SK-MEL-5 (cell line): ENCODE data around the gene VPS36. TPM values are rescaled to one million over a fixed set of nuclear protein-coding genes. Genes with fewer than 3 reads are reported as not detected.
"Not testable (repeated sequence)": the region's sequence is repeated elsewhere in the genome, so short reads cannot be mapped to it uniquely, and the experiment has no call there.

Experiments
- DNase-seq: peaks from one replicate; pipeline ENCODE4 v3.0.0-alpha.2; 2016; ENCODE audit warnings: low read depth, low spot score
- in situ Hi-C: cut with HindIII; loops from 2 replicates; pipeline ENCODE4 v1.10.0; 2016; ENCODE audit warnings: low sequenced_read_pairs, high pct_unique_total_duplicates, low pct_unique_long_range_greater_than_20kb
- polyA plus RNA-seq, 2 experiments: library from polyadenylated mRNA; depleted of rRNA; stranded (reverse); fragments of >200 nt; gene quantifications; 2 replicates each; pipeline ENCODE4 v1.2.3, GENCODE V29; 2015
- total RNA-seq: library from RNA; depleted of rRNA; stranded (reverse); fragments of >200 nt; shearing (Covaris generic); gene quantifications from 2 replicates; pipeline ENCODE4 v1.2.3, GENCODE V29; 2014; rRNA removed

VPS36 gene
- 41.7 and 52.3 TPM in 2 replicates for total RNA-seq
- 28.5 and 36.6 TPM in 2 replicates for polyA plus RNA-seq (2015; cell fraction: cytosol; rRNA removed)
- polyA plus RNA-seq (2015; cell fraction: nucleus; rRNA removed), result 132 and 143 TPM in 2 replicates

DNA sequence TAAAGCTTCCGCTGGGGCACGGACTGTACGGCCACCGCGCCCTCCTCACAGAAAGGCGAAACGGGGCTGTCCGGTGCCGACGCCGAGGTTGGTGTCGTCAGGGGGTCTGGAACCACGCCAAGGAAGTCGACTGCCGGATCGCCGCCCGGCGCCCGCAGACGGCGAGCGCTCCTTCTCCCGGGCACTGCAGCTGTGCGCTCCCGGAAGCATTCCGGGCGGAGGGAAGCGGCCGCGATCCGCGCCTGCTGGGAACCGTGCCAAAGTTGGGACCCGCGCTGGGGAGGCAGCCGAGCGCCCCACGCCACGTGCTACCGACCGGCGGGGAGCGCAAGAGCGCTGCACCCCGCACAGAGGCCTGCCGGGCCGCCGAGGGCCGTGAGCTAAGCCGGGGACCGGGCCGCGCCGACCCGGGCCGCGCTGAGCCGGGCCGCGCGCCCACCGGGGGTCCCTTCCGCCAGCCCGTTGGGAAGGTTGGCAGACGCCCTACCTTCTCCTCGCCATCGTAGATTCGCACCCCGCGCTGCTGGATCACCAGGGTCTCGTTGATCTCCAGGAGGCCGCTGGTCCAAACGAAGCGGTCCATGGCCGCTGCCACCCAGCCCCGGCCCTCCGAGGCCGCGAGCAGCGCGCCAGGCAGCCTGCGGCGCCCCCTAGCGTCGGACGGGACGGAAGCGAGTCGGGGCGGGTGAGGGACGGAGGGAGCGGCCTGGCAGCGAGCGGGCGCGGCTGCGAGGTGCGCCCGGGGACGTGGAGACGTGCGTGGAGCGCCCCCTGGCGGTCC is at the start of gene VPS36:
Gene VPS36, minus strand, starts transcription at position 623 of the 781 bp plus-strand sequence. Its CDS starts 40 bp downstream, at position 583.
- in situ Hi-C loops, result no loop called here
- DNase-seq, result peak; percentile 93

DNA sequence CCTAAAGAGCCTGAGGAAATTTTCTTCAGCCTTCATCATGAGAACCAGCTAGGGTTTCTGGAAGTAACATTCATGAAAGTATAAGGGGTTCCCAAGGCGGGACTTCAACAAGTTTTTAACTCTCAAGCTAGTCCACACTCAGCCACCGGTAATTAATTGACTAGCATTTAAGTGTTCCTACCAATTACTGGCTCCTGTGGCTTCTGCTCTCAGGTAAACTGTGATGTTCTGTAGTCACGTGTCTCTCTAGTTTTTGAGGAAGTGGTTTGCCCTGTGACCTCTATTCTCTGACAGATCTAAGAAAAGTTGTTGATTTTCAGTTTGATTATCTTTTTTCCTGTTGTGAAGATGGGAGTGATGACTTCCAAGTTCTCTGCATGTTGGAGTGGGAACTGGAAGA is 47.5 kb upstream of the VPS36 start:
- DNase-seq, in situ Hi-C loops: not testable (repeated sequence)

GRCh38 chr13:52494241-52494640 is 43.8 kb upstream of the VPS36 start:
- in situ Hi-C loops, DNase-seq: not testable (repeated sequence)

GRCh38 chr13:52491015-52491414 is 40.6 kb upstream of the VPS36 start:
- in situ Hi-C loops, DNase-seq: not testable (repeated sequence)

- in situ Hi-C loops, result not testable (repeated sequence)
Observed at GRCh38 chr13:52488763-52489162, 38.3 kb upstream of the VPS36 start.

DNA sequence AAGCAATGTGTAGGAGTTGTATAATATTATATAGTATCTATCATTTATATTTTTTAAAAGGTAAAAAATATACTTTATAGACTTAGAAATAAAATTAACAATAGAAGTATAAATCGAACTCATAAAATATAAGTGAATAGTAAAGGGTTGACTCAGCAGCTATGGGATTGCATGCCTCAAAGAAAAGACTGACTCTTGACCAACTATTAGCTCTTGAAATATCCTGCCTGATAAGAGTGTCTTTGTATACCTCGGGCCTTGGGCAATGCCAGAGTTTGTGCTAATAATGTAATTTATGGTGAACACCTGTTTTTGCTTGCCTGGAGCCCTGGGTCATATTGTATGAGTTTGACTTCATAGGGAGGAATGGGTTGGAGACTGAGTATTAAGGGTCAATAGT is 36.6 kb upstream of the VPS36 start:
- DNase-seq, in situ Hi-C loops: not testable (repeated sequence)

More at GRCh38 chr13:52488763-52489162, 38.3 kb upstream of the VPS36 start:
- DNase-seq, result not testable (repeated sequence)

- in situ Hi-C loops, DNase-seq: not testable (repeated sequence)
Observed at GRCh38 chr13:52480677-52481428, 30.4 kb upstream of the VPS36 start.

DNA sequence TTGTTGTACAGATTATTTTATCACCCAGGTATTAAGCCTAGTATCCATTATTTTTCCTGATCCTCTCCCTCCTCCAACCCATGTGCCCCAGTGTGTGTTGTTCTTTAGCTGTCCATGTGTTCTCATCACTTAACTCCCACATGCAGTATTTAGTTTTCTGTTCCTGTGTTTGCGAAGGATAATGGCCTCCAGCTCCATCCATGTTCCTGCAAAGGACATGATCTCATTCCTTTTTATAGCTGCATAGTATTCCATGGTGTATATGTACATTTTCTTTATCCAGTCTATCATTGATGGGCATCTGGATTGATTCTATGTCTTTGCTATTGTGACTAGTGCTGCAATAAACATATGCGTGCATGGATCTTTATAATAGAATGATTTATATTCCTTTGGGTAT is 18.1 kb upstream of the VPS36 start:
- DNase-seq, in situ Hi-C loops: not testable (repeated sequence)

GRCh38 chr13:52463526-52463925 is 13.1 kb upstream of the VPS36 start:
- in situ Hi-C loops, result no loop called here
- no peak for DNase-seq

GRCh38 chr13:52461265-52461664 is 10.8 kb upstream of the VPS36 start:
- in situ Hi-C loops, result no loop called here
- no peak for DNase-seq

DNA sequence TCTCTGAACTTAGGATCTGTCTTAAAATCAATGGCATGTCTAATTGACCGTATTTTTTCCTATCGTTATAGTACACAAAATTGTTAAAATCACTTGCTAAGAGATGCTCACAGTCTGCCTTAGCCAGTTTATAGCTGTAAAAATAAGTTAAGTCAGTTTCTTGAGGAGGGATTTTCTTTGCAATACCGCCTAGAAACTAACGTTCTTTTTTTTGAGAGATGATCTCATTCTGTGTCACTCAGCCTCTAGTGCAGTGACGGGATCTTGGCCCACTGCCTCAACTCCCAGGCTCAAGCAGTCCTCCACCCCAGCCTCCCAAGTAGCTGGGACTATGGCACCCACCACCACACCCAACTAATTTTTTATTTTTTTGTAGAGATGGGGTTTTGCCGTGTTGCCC is 9.2 kb upstream of the VPS36 start:
- DNase-seq, result no peak
- in situ Hi-C loops, result no loop called here

DNA sequence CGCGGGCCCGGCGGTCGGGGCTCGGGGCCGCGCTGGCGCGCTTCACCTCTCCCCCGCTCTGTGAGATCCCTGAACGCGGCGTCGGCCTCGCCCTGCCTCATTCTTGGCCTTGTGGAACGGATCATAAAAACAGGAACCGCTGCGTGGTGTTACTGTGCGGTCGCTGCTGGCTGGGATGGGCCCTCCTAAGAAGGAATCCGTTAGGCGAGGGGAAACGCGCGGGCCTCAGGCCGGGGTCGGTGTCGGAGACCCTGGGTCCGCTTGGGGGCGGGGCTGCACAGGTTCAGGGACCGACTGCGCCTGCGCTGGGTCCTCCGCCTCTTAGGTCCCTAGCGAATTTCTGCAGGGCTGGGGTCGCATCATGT is 5.2 kb upstream of the VPS36 start:
- in situ Hi-C loops, result no loop called here
- DNase-seq, result peak; percentile 75

DNA sequence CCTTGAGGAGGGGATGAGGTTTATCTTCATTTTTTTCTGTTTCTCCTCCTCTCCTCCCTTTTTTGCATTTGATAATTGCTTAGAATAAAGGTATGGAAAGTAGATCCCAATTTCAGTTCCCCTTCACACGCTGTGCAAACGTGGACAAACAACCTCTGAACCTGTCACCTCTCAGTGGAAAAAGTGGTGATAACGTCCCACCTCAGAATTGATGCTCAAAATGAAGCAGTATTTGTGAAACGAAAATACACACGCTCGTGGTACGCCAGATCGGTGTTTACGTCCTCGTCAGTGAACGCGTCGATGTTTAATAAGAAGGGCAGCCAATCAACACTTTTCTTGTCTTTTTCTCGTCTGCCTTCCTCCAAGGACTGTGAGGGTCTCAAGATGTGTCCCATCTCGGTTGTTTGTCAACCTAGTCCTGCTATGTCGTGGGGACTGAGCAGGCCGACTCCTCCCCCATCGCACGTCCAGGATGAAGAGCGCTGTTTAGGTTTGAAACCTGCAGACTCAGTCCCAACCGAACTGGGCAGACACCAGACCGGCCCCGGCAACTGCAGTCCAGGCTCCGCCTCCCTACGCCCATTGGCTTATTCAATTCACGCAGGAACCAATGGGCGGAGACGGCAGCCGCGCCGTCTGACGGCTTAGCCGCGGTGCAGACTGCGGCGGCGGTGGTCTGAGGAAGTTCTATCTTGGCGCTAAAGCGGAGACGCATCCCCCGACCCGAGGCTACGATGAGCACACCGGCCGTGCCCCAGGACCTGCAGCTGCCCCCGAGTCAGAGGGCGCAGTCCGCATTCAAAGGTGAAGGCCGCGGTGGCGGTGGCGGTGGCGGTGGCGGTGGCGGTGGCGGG is 4.6 kb upstream of the VPS36 start, which contains the start of gene CKAP2:
Gene CKAP2, plus strand, starts transcription at position 659 of the 857 bp plus-strand sequence. Its CDS starts 79 bp downstream, at position 738.
- in situ Hi-C loops, result no loop called here

DNA sequence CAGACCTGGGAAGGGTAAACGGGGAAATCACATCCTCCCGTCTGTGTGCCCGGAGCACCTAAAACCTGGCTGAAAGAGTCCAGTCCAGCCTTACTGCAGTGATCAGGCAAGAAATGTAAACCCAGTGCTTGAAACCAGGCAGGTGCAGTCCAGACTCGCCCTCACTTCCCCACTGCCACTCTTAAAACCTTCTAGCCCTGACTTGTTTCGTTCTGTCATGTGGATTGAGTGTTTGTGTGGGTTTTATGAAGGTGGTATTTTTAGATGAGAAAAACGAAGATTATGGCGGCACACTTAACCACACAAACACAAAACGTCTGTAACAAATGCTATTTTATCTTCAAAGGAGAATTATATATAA is 4.0 kb upstream of the VPS36 start:
- DNase-seq, result peak; percentile 19
- in situ Hi-C loops, result no loop called here

More for the DNA sequence above, 4.6 kb upstream of the VPS36 start, which contains the start of gene CKAP2:
- peak; percentile 97 for DNase-seq

GRCh38 chr13:52452470-52452869 is 2.0 kb upstream of the VPS36 start:
- in situ Hi-C loops, result no loop called here
- DNase-seq, result peak; percentile 60

- in situ Hi-C loops, result no loop called here
Observed at GRCh38 chr13:52451135-52451804, 836 bp upstream of the VPS36 start.

DNA sequence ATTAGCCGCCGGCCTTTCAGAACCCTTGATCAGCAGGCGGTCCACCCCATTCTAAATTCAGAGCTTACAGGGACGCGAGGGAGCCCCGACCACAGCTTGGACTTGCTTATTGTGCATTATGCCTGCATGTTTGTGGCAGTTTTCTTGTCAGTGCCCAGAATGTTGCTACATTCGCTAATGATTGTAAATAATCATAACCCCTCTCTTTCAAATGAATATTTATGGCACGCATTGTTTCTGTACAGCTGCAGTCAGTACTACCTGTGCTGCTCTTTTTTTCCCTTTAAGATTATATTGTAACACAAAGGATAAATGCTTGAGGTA is 321 bp upstream of the VPS36 start:
- in situ Hi-C loops, result no loop called here
- no peak for DNase-seq

More at GRCh38 chr13:52451135-52451804, 836 bp upstream of the VPS36 start:
- DNase-seq, result no peak
